HG02884 (cell line): Measurements from ENCODE around the gene ZFHX3.
"Not testable (repeated sequence)": the region's sequence is repeated elsewhere in the genome, so short reads cannot be mapped to it uniquely, and the experiment has no call there.

Experiments used
- ATAC-seq: cut with Tn5 transposase; IDR thresholded peaks from one replicate; pipeline ENCODE4 v1.9.1; 2021; ENCODE audit warnings: mild to moderate bottlenecking, moderate library complexity; ENCODE audit not compliant: unreplicated experiment

Gene ZFHX3

DNA sequence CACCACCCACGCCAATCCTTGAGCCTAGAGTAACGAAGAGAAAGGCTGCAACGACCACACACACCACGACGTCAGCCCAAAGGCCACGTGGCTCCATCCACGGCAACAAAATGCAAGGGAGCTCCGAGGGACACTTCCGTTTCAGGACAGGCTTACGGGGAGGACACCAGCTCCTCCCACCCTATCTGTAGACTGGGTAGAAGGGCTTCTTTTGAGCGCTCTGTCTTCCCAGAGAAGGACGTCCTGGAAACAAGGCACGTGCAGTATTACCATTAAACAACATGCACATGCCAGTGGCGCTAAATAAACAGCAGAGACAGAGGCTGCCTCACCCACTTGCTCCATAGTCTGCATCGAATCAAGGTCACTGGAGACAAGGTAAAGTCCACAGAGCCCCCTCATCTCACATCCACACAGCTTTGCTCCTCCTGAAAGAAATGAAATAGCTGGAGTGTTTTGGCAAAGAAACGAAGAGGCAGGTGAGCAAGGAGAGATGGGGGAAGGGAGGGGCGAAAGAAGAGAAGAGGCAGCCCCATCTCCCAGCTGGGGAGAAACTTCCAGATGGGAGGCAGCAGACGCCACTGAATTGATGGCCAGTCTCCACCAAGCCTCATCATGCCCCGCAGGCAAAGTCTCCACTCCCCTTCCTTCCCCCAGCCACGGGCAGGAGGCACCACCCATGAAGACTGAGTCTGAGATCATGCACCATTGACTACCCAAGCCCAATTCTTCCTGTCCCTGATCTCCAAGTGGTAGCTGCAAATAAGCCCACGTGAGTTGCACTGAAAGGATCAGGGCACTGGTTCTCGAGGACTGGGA, 24.0 kb downstream of the ZFHX3 start:
- ATAC-seq, result no peak

DNA sequence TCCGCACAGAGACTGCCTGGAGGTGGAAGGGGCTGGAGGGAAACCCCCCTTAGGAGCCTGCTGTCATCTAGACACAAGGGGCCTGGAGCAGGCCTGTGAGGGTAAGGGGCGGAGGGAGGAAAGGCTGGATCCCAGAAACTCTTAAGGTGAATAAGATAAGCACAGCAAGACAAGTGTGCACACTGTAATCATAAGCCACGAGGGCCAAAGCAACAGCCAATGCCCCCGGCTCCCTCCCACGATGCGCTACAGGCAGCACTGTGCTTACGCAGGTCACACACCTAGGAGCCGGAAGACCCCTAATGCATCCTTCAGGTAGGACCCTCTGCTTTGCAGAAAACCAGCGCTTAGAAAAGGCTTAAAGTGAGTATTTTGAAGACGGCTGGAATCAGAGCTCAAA, 24.6 kb downstream of the ZFHX3 start:
- no peak for ATAC-seq

DNA sequence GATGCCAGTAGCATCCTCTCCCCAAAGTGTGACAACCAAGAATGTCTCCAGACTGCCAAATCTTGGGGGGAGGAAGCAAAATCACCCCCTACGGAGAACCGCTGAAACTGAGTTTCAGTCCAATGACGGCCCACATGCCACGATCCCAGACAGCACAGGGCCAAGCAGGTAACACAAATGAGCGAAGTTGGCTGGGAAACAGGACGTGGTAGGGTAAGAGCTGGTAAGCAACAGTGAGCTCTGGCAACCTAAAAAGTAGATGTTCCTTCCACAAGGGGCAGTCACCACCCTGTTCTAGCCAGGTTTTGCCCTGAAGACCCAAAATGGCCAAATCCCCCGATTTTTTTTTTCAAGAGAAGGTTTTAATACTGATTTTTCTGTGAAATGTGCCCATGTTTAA, 25.4 kb downstream of the ZFHX3 start:
- ATAC-seq, result no peak

DNA sequence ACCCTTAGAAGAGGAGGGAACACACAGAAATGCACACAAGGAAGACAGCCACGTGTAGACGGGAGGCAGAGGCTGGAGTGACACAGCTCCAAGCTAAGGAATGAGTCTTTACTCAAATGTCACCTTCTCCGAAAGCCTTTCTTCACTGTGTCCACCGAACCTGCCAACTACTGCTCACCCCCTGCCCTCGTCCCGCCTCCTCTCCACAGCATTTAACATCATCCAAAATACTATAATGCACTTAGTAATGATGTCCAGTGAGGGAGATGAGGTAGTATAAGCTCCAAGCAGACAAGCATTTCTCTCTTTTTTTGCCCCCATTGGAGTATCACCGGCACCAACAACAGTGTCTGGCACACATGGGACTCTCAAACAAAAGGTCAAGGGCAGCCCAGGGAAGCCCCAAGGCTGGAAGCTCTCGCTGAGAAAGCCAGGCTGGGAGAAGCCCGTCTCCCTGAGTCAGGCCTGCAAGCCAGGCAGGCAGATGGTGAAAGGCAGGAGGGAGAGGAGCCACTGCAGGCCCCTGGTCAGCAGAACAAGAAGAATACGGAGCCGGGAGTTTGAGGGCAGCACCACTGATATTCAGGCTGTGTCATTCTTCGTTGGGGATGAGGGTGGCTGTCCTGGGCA, 25.9 kb downstream of the ZFHX3 start:
- ATAC-seq, result no peak

DNA sequence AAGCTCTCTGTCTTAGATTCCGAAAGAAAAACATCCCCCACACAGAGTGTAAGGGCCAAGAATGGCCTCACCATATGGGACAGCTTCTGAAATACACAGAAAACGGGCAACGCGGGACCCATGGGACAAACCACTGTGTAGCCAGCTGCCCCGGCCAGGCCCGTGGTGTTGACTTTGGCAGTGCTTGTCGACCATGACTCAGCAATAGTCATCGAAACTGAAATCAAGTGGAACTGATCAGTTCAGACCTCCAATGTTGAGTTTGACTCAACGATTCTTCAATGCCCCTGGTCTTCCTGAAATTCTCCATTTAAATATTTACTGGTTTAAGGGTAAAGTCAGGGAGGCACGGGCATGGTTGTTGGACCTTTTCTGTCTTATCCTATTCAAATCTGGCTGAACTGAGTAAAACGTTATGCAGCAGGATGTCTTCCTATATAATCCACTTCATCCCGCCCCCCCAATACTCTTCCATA, 27.5 kb downstream of the ZFHX3 start:
- ATAC-seq, result no peak

DNA sequence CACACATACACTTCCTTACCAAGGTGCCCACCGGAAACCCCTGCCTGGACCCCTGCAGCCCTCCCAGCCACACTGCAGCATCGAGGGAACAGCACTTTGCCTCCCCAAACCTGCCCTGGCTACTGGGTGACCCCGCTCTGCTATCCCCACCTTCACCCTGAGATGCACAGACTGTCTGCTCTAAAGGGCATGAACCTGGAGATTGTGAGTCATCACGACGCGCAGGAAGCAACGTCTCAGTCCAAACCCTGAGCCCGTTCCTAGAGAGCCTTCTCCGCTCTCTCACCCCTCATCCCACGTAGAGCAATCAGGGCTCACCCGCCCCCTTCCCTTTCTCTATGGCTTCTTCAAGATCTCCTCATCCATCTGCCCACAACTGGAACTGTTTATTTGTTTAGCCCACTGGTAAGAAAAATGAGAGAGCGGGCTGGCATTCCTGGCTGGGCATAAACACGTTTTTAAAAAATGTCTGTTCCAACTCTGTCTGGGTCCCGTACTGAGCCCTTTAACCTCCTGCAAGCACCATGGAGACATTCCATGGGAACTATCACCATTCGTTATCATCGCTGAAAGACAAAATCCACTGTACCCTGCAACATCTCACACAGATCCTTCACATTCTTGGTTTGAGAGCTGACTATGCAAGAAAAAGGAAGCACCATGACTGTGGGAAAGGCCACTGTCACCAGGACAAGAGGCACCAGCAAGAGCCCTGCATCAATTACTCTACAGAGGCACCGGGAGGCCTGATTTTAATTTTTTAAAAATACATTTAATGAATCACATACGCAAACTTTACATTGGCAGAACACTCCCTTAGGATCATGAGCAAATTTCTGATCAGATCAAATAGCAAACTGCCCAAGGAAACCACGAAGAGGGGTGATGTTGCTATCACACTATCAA, 28.2 kb downstream of the ZFHX3 start:
- ATAC-seq, result no peak

DNA sequence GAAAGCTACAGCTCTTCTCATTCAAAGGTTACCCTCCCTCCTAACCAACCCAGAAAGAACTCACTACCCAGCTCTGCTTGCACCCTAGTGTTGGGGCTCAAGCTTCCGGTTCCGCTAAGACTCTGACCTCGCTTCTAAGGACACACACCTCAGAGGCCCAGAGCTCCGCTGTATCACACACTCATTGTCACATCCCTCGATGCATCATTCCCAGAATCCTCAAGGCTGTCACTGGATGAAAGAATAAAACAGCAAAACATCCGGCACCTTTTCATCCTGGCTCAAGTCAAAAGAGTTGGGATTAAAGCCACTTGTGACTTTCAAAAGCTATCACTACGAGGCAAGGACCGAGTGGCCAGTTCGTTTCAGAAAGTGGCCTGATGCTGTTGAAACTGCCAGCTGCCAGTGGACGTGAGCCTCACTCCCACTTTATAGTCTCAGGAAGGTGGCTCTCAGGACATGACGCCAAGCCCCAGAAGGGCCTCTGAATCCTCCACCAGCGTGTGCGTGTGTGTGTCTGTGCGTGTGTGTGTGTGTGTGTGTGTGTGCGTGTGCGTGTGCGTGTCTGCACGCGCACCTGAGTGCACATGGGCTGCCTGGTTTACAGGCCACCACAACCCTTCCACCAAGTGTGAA, 29.0 kb downstream of the ZFHX3 start:
- ATAC-seq, result no peak

DNA sequence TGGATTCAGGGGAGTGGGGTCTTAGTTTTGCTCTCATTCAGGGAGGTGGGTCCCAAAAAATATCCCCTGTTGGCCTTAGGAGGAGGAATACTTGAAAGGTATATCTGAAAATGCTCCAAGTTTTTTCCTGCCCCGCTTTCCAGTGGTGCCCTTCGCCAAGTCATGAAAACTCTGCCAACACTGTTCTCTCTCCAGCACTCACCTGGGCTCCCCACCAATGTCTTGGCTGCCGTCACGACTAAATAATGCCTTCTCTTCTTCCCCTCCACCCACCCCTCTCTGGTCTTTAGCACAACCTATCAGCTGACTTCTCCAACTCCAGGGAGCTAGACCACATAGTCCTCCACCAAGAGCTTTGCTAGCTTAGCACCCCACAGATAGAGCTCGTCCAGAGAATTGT, 30.6 kb downstream of the ZFHX3 start:
- ATAC-seq, result no peak

DNA sequence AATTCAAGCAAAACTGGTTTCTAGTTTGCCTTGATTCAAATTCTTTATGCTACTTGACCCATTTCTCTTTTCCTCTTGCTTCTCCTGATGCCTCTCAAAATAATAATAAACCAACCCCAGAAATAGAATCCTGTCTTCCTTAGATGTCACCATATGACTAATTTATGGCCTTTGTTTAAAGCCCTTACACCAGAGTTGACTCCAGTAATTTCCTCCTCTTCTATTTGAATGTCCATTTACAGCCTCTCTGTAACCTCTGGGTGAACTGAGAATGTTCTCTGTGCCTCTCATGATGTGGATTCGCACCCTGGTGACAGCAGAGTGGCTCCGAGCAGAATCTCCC, 31.5 kb downstream of the ZFHX3 start:
- ATAC-seq, result peak; percentile 62

DNA sequence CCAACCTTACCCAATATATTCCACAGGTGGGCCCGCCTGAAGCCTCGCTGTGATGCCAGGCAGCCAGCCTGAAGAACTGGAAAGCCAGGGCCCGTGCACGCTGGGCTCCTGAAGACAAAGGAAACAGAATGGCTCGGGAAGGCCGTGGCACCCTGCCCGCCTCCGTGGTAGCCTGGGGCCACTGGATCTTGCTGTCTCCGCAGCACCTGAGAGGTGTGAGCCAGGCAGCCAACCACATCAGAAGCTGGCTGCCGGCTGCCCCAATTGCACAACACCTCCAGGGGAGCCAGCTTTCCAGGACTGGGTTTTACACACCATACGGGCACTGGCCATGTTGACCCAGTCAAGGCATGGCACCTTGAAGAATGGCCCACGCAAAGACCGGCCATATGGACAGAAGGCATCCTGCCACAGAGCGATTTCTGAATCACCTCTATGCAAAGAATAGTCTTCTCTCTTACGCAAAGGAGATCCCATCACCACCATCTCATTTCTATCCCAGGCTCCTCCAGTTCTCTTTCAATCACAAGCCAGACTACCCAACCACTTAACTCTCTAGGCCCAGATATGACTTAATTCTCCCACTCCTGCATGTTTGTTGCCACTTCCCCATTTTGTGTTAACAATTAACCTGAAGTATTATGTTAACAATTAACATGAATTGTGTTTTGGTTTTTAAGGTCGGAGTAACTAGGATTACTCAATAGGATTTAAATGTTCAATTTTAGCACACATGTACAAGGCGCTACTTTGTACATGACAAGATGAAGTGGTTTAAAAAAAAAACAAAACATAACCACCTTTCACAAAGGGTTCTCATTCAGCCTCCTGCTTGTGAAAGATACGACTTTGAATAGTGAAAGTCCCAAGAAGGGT, 32.1 kb downstream of the ZFHX3 start:
- ATAC-seq, result peak; percentile 65

DNA sequence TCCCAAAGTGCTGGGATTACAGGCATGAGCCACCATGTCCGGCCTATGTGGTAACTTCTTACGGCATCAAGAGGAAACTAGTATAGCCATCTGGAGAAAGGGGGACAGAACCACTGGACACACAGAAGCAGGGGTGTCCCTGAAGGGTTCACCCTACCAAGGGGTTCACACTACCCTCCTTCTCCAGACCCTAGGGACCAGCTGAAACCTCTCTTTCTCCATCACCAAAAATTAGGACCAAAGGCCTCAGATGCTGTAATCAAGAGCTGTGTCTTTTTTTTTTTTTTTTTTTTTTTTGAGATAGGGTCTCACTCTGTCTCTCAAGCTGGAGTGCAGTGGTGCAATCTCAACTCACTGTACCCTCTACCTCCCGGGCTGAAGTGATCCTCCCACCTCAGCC, 33.2 kb downstream of the ZFHX3 start:
- ATAC-seq, result no peak

DNA sequence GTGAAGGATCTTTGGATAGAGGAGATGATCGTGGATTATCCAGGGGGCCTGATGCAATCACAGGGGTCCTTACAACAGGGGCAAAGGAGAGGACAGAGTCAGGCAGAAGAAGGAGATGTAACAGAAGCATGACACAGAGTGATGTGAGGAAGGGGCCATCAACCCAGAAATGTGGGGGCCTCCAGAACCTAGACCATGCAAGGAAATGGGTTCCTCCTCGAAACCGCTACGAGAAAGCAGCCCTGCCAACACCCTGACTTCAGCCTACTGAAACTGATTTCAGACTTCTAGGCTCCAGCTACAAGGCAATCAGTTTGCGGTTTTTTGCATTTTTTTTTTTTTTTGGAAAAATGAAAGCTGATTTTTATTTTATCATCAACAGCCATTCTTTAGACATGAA, 34.0 kb downstream of the ZFHX3 start:
- ATAC-seq, result no peak

DNA sequence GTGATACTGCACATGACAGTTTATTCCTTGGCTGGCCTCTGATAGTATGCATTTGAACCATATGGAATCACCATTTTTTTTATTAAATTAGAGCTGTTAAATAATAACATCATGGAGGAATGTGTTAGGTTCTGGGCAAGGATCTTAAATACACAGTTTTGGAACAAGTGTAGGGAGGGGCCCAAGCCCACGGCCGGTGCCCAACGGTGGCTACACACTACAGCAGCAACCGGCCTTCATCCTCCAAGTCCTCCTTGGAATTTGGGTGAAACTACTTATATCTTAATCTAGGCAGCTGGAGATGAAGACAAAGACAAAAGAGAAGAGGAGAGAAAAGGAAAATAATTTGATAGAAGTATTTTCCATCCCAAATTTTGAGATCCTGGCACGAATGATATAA, 35.6 kb downstream of the ZFHX3 start:
- no peak for ATAC-seq

DNA sequence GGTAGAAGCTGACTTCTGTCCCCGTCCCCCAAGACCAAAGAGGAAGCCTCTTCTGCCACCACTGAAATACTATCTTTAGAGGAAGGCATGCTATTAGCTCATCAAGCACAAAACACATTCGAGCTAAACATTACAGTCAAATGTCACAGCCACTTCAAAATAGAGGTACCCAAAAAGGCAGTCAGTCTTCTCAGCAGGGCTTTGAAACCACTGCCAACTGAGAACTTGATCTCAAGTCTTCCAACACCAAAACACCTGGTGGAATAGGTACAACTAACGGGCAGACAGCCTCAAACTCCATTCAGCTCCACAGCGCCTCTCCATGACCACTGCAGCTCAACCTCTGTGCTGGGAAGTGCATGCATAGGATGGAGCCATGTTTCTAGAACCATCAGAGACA, 36.0 kb downstream of the ZFHX3 start:
- no peak for ATAC-seq

DNA sequence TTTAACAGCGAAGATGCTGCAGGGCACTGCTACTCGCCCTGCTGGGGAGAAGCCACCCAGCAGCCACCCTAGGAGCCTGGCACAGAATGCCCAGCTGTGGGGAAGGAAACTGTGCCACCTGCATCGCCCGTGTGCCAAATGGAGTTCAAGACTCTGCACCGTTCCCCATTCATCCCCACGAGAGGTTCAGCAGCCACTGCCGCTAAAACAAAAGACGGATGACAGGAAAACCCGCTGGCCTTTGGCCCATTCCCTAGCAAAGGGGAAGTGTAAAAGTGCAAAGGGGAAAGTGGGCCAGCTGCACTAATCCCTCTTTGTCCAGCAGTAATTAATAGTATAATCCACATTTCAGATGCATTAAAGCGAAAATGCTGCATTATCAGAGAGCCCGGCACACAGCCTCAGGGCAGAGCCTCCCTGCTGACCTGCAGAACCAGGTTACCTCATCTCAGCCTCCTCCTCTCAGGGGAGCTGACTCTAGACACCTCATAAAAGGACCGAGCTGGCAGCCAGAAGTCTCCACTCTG, 37.7 kb downstream of the ZFHX3 start:
- ATAC-seq, result no peak

DNA sequence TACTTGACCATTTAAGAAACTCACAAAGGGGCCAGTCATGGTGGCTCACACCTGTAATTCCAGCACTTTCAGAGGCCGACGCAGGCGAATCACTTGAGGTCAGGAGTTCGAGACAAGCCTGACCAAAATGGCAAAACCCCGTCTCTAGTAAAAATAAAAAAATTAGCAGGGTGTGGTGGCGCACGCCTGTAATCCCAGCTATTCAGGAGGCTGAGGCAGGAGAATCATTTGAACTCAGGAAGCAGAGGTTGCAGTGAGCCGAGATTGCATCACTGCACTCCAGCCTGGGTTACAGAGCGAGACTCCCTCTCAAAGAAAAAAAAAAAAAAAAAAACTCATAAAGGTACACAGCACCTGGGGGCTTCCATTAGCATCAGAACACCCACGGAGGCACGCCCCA, 38.2 kb downstream of the ZFHX3 start:
- ATAC-seq, result not testable (repeated sequence)

DNA sequence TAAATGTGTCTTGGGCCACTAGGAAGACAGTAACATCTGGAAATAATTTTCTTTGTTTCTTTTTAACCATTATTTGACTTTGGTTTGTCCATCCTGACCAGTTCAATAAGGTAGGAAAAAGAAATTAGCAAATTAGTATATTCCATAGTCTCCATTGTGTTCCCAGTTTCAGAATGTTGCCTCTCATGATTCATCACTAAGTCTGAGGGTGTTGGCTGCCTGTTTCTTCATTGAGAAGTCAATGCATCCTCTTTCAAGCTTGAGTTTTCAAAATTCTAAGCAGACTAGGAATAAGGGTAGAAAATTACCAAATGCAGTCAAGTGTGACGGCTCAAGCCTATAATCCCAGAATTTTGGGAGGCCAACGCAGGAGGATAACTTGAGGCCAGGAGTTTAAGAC, 41.9 kb downstream of the ZFHX3 start:
- no peak for ATAC-seq

DNA sequence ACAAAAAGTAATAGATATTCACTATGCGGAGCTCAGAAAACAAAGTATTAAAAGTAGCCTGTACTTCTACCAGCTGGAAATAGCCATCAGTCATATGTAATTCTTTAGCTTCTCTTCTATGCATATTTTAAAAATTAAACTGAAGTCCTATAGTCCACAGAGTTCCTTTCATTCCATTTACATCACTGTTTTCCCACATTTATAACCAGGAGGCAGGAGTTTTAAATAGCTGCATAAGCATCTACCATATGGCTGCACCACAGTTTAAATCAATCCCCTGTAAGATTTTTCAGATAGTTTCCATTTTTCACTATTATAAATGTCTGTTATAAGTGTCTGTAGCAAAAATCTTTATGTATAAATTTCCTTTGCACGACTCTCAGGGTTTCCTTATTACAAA, 45.1 kb downstream of the ZFHX3 start:
- no peak for ATAC-seq

DNA sequence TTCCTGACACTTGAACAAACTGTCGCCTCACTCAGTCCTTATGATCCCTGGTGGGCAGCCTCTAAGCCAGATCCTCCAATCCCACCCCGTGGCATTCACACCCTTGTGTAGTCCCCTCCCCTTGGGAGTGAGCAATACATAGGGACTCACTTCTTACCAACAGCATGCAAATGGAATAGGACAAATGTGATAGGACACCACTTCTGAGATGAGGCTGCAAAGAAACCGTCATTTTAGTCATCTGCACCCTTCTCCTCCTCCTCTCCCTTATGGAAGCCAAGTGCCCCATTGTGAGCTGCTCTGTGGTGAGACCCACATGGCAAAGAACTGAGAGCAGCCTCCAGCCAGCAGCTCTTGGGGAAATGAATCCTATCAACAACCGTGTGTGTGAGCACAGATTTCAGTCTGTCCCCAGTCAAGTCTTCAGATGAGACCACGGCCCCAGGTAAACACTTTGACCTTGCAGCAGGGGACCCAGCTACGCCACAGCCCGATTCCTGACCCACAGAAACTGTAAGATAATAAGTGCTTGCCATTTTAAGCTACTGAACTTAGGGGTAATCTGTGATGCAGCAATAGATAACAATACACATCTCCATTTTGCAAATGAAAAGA, 46.9 kb downstream of the ZFHX3 start:
- ATAC-seq, result no peak
